IMR-90 (cell line): ENCODE data around the gene SIM1. TPM values are rescaled to one million over a fixed set of nuclear protein-coding genes. Genes with fewer than 3 reads are reported as not detected.

Experiments
- ATAC-seq: fragments of 200-7000 bp; cut with Tn5 transposase; 2 replicates; pipeline ENCODE4 v1.9.1; 2020; ENCODE audit warnings: low read depth, mild to moderate bottlenecking, moderate library complexity
- BruUV-seq: library from RNA; stranded (reverse); fragments of 400-500 nt; replicated peaks from 2 replicates; lab custom pipeline; 2021; lab: Mats Ljungman, UMichigan
- CTCF ChIA-PET: fragments of 300-600 bp; formaldehyde crosslinking; extraction: SDS; loops from one replicate; lab custom pipeline; 2021; ENCODE audit warnings: antibody characterized with exemption; lab: Yijun Ruan, JAX
- POLR2A ChIA-PET: fragments of 300-600 bp; sonication (Branson Sonifier 250); formaldehyde crosslinking; loops from one replicate; lab custom pipeline; 2022; ENCODE audit warnings: antibody characterized with exemption; ENCODE audit not compliant: unreplicated experiment; lab: Charles Lee
- DNase-seq: peaks from one replicate; pipeline ENCODE4 v3.0.0; 2013
- H2AFZ ChIP-seq: replicated peaks from 2 replicates; pipeline ENCODE3; 2013; ENCODE audit warnings: low read length, mild to moderate bottlenecking; ENCODE audit not compliant: poor library complexity
- H2AK5ac ChIP-seq: 2 replicates; pipeline ENCODE4 v1.6.1; 2013; ENCODE audit warnings: low read depth, low read length, inconsistent platforms
- H2AK9ac ChIP-seq: replicated peaks from 2 replicates; pipeline ENCODE3; 2013; ENCODE audit warnings: mild to moderate bottlenecking, low read depth, low read length, moderate library complexity; ENCODE audit not compliant: poor library complexity
- H2BK120ac ChIP-seq: 2 replicates; pipeline ENCODE4 v1.6.1; 2013; ENCODE audit warnings: low read depth, low read length, inconsistent platforms
- H2BK15ac ChIP-seq: 3 replicates; pipeline ENCODE4 v1.6.1; 2013; ENCODE audit warnings: low read depth, low read length, inconsistent platforms
- H2BK20ac ChIP-seq: 2 replicates; pipeline ENCODE4 v1.6.1; 2013; ENCODE audit warnings: low read depth, mild to moderate bottlenecking, inconsistent platforms, low read length, moderate library complexity
- H2BK5ac ChIP-seq: 2 replicates; pipeline ENCODE4 v1.6.1; 2013; ENCODE audit warnings: mild to moderate bottlenecking, low read depth, low read length, inconsistent platforms; ENCODE audit not compliant: poor library complexity, severe bottlenecking
- H3K14ac ChIP-seq: replicated peaks from 2 replicates; pipeline ENCODE4 v1.6.1; 2013; ENCODE audit warnings: low read depth, low read length, inconsistent platforms
- H3K18ac ChIP-seq: 2 replicates; pipeline ENCODE4 v1.6.1; 2013; ENCODE audit warnings: low read depth, low read length, control low read depth
- H3K23ac ChIP-seq: 2 replicates; pipeline ENCODE4 v1.6.1; 2013; ENCODE audit warnings: low read depth, low read length, inconsistent platforms
- H3K27ac ChIP-seq: 2 replicates; pipeline ENCODE4 v1.5.1; 2013; ENCODE audit warnings: mild to moderate bottlenecking, control low read depth, low read length; ENCODE audit not compliant: insufficient read depth
- H3K27me3 ChIP-seq: 2 replicates; pipeline ENCODE4 v1.6.1; 2013; ENCODE audit warnings: low read length; ENCODE audit not compliant: control insufficient read depth, insufficient read depth
- H3K36me3 ChIP-seq: 2 replicates; pipeline ENCODE4 v1.6.1; 2013; ENCODE audit warnings: low read length, mixed read lengths; ENCODE audit not compliant: control insufficient read depth, insufficient read depth
- H3K4ac ChIP-seq: 2 replicates; pipeline ENCODE4 v1.6.1; 2013; ENCODE audit warnings: low read depth, low read length, inconsistent platforms
- H3K4me1 ChIP-seq: 2 replicates; pipeline ENCODE4 v1.6.1; 2013; ENCODE audit warnings: low read length, mixed read lengths; ENCODE audit not compliant: control insufficient read depth, insufficient read depth
- H3K4me2 ChIP-seq: 2 replicates; pipeline ENCODE4 v1.6.1; 2013; ENCODE audit warnings: low read depth, mild to moderate bottlenecking, control low read depth, low read length, moderate library complexity
- H3K4me3 ChIP-seq: 2 replicates; pipeline ENCODE4 v1.5.1; 2013; ENCODE audit warnings: low read depth, mild to moderate bottlenecking, control low read depth, low read length, moderate library complexity; ENCODE audit not compliant: insufficient read depth
- H3K56ac ChIP-seq: 2 replicates; pipeline ENCODE4 v1.6.1; 2013; ENCODE audit warnings: low read length, inconsistent platforms; ENCODE audit not compliant: insufficient read depth; ENCODE audit errors: extremely low read depth
- H3K79me1 ChIP-seq, 2 experiments: 2 replicates each; pipeline ENCODE4 v1.6.1; 2013; ENCODE audit warnings: low read length in 2 of 2, inconsistent platforms in 1 of 2, low read depth in 1 of 2
- H3K9ac ChIP-seq: 2 replicates; pipeline ENCODE4 v1.6.1; 2013; ENCODE audit warnings: low read depth, low read length, control low read depth
- H3K9me1 ChIP-seq: 2 replicates; pipeline ENCODE4 v1.6.1; 2013; ENCODE audit warnings: low read length, inconsistent platforms; ENCODE audit not compliant: insufficient read depth
- H3K9me3 ChIP-seq: 2 replicates; pipeline ENCODE4 v1.6.1; 2013; ENCODE audit warnings: low read length; ENCODE audit not compliant: control insufficient read depth, insufficient read depth
- H4K20me1 ChIP-seq: 2 replicates; pipeline ENCODE4 v1.6.1; 2013; ENCODE audit warnings: low read length, inconsistent platforms; ENCODE audit not compliant: insufficient read depth
- H4K5ac ChIP-seq: 2 replicates; pipeline ENCODE4 v1.6.1; 2013; ENCODE audit warnings: mild to moderate bottlenecking, low read depth, low read length, control low read depth
- H4K8ac ChIP-seq, 2 experiments: 2 replicates each; pipeline ENCODE4 v1.6.1; 2013; ENCODE audit warnings: low read depth in 2 of 2, low read length in 2 of 2, control low read depth in 1 of 2, inconsistent platforms in 1 of 2
- H4K91ac ChIP-seq: 2 replicates; pipeline ENCODE4 v1.6.1; 2013; ENCODE audit warnings: low read depth, low read length, inconsistent platforms; ENCODE audit not compliant: insufficient read depth
- BHLHE40 ChIP-seq: fragments of 150-350 bp; IDR thresholded peaks from 2 replicates; pipeline ENCODE4 v1.6.1; 2016; ENCODE audit warnings: mild to moderate bottlenecking, low read depth, low read length
- FOS ChIP-seq: fragments of 150-350 bp; IDR thresholded peaks from 2 replicates; pipeline ENCODE4 v1.6.1; 2016; ENCODE audit warnings: low read depth, low read length
- MAFK ChIP-seq: IDR thresholded peaks from 2 replicates; pipeline ENCODE4 v1.6.1; 2012; ENCODE audit warnings: low read depth, low read length, improper control_type of control experiment
- MAZ ChIP-seq: IDR thresholded peaks from 2 replicates; pipeline ENCODE4 v1.6.1; 2012; ENCODE audit warnings: low read depth, mild to moderate bottlenecking, low read length, improper control_type of control experiment, moderate library complexity, borderline replicate concordance
- RFX5 ChIP-seq: IDR thresholded peaks from 2 replicates; pipeline ENCODE4 v1.8.0; 2012; ENCODE audit warnings: low read depth, mild to moderate bottlenecking, low read length, moderate library complexity
- WGBS, 2 experiments: methylation state at CpG; one replicate each; pipeline versions ENCODE4 v1.1.5 to v1.1.7; 2013; ENCODE audit warnings: missing lambda C conversion rate in 2 of 2; ENCODE audit not compliant: insufficient read length in 1 of 2; ENCODE audit errors: extremely low coverage in 2 of 2; 5-methylcytosine and 5-hydroxymethylcytosine counted together
- dilution Hi-C: fragments of 300-500 bp; cut with HindIII; formaldehyde crosslinking; loops from one replicate; pipeline ENCODE4 v1.14.3; 2018; ENCODE audit warnings: low sequenced_read_pairs; ENCODE audit not compliant: unreplicated experiment
- in situ Hi-C: fragments of 300-500 bp; cut with MboI; formaldehyde crosslinking; loops from 3 replicates; pipeline ENCODE4 v1.14.3; 2019; ENCODE audit warnings: low sequenced_read_pairs, inconsistent platforms, mixed read lengths
- intact Hi-C: fragments of 100-400 bp; cut with micrococcal nuclease; formaldehyde crosslinking; loops from 2 replicates; pipeline ENCODE4 v1.10.0; 2022
- polyA plus RNA-seq, 3 experiments: library from polyadenylated mRNA; depleted of rRNA; stranded (reverse); fragments of >200 nt; gene quantifications; 2 replicates each; pipeline ENCODE4 v1.2.3, GENCODE V29; 2012; ENCODE audit warnings: low replicate concordance in 1 of 3
- total RNA-seq: library from RNA; depleted of rRNA; stranded (reverse); fragments of >200 nt; gene quantifications from 2 replicates; pipeline ENCODE4 v1.2.3, GENCODE V29; 2012
- TF ChIP-seq, protein P1 (sequence below): conservative IDR thresholded peaks from 2 replicates; pipeline ENCODE4 v1.5.1; 2012; ENCODE audit warnings: mild to moderate bottlenecking, low read depth, low read length, improper control_type of control experiment
- TF ChIP-seq, protein P2 (sequence below): fragments of 150-350 bp; IDR thresholded peaks from 2 replicates; pipeline ENCODE4 v1.6.1; 2016; ENCODE audit warnings: low read depth, mild to moderate bottlenecking, low read length, moderate library complexity, borderline replicate concordance

SIM1 gene
- total and polyA plus RNA-seq, 2 of the 4 experiments (the other 2 are of a cell fraction) = not detected

DNA sequence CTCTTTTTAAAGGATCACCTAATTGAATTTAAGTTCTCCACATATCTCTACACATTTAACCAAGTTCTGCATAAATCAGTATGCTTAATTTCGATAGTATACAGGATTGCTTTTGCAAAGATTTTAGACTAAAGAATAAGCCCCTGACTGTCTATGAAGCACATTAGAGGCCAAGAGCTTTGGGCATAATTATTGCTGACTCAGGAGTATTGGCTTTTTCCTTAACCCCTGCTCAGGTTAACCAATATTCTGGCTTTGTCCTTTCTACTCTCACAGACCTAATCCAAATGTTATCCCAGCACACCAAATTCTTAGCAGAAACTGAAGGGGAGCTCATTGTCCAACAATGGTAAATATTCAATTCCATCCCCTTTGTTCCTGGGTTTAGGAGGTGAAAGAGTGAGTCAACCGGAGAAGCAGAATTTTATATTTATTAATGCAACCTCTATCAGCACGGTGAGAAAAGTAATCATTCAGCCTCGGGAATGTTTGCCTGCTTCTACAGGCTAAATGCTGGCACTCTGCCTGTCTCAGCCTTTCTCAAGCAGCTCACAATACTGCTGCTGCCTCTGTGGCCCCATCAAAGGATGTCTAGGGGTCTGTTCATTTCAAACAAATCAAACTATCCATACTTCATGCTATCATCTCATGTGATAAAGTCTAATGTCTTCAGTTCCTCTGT lies 125.0 kb downstream of the SIM1 start:
- Histone ChIP-seq H3K79me1 (no peaks in the 10 kb centered on the region), H3K4ac (no peak overlapping the region), H3K56ac (no peak overlapping the region), H2AK9ac (no peak overlapping the region), H2BK120ac (no peak overlapping the region), H4K5ac (no peak overlapping the region), H4K20me1 (no peaks in the 10 kb centered on the region), H3K18ac (no peak overlapping the region), H3K27ac (no peak overlapping the region), H3K9me1 (peaks cover 3% of the 10 kb centered on the region; the same call in 1 of the 2 replicates), H2BK20ac (no peak overlapping the region), H4K91ac (no peak overlapping the region), H3K4me2 (no peak overlapping the region), H3K23ac (no peak overlapping the region), H3K9me3 (no peaks in the 10 kb centered on the region), H3K36me3 (no peaks in the 10 kb centered on the region), H2BK5ac (no peak overlapping the region), H2AK5ac (no peak overlapping the region), H3K14ac (no peak overlapping the region), H3K27me3 (no peaks in the 10 kb centered on the region), H3K4me1 (peaks cover 4% of the 10 kb centered on the region), H3K4me3 (no peak overlapping the region), H2AFZ (no peak overlapping the region), H4K8ac (no peak overlapping the region), H2BK15ac (no peak overlapping the region), H3K9ac (no peak overlapping the region)
- dilution Hi-C loops (no loop called here), in situ Hi-C loops (no loop called here), intact Hi-C loops (loop anchor here (5.0 kb wide), 1 partner anchor 37 kb away; no protein-coding TSS in a partner anchor)
- no CpG with 5 or more reads among the region's 4 CpGs for WGBS, 2 experiments
- ChIA-PET CTCF (no interaction called here), POLR2A (no interaction called here)
- TF ChIP-seq FOS (no peak), MAZ (no peak), MAFK (peak; percentile 99), BHLHE40 (no peak), RFX5 (no peak)
- TF ChIP-seq, protein P1, sequence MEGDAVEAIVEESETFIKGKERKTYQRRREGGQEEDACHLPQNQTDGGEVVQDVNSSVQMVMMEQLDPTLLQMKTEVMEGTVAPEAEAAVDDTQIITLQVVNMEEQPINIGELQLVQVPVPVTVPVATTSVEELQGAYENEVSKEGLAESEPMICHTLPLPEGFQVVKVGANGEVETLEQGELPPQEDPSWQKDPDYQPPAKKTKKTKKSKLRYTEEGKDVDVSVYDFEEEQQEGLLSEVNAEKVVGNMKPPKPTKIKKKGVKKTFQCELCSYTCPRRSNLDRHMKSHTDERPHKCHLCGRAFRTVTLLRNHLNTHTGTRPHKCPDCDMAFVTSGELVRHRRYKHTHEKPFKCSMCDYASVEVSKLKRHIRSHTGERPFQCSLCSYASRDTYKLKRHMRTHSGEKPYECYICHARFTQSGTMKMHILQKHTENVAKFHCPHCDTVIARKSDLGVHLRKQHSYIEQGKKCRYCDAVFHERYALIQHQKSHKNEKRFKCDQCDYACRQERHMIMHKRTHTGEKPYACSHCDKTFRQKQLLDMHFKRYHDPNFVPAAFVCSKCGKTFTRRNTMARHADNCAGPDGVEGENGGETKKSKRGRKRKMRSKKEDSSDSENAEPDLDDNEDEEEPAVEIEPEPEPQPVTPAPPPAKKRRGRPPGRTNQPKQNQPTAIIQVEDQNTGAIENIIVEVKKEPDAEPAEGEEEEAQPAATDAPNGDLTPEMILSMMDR = no peak
- TF ChIP-seq, protein P2, sequence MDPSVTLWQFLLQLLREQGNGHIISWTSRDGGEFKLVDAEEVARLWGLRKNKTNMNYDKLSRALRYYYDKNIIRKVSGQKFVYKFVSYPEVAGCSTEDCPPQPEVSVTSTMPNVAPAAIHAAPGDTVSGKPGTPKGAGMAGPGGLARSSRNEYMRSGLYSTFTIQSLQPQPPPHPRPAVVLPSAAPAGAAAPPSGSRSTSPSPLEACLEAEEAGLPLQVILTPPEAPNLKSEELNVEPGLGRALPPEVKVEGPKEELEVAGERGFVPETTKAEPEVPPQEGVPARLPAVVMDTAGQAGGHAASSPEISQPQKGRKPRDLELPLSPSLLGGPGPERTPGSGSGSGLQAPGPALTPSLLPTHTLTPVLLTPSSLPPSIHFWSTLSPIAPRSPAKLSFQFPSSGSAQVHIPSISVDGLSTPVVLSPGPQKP = no peak
- no peak for ATAC-seq
- DNase-seq = peak; percentile 13
- BruUV-seq = no TSS peak
